Trophoblast cell (in vitro differentiated cells and primary cell): ENCODE data around the gene PRMT5.
A peak's percentile ranks its signal among the peaks of the same experiment; 100 is the strongest.

ENCODE experiments used
- DNase-seq, 2 donors: peaks; one replicate each; pipeline ENCODE4 v3.0.0-alpha.2; 2016
- H2AFZ ChIP-seq: 2 replicates; pipeline ENCODE4 v1.6.1; 2013; ENCODE audit warnings: low read length, moderate library complexity, mild to moderate bottlenecking; ENCODE audit not compliant: insufficient read depth, poor library complexity
- H2AK5ac ChIP-seq: 2 replicates; pipeline ENCODE4 v1.6.1; 2013; ENCODE audit warnings: mild to moderate bottlenecking, low read length
- H2BK120ac ChIP-seq: 2 replicates; pipeline ENCODE4 v1.6.1; 2013; ENCODE audit warnings: low read length, mild to moderate bottlenecking, moderate library complexity; ENCODE audit not compliant: insufficient read depth, poor library complexity
- H2BK12ac ChIP-seq: 2 replicates; pipeline ENCODE4 v1.6.1; 2013; ENCODE audit warnings: mild to moderate bottlenecking, low read length, moderate library complexity
- H2BK5ac ChIP-seq: 2 replicates; pipeline ENCODE4 v1.6.1; 2013; ENCODE audit warnings: low read length, low read depth, moderate library complexity, mild to moderate bottlenecking; ENCODE audit not compliant: poor library complexity
- H3K14ac ChIP-seq: 2 replicates; pipeline ENCODE4 v1.6.1; 2013; ENCODE audit warnings: mild to moderate bottlenecking, low read length
- H3K18ac ChIP-seq: 2 replicates; pipeline ENCODE4 v1.6.1; 2013; ENCODE audit warnings: mild to moderate bottlenecking, low read length
- H3K23ac ChIP-seq: 2 replicates; pipeline ENCODE4 v1.6.1; 2013; ENCODE audit warnings: low read length
- H3K27ac ChIP-seq: 2 replicates; pipeline ENCODE4 v1.5.1; 2013; ENCODE audit warnings: low read depth, mild to moderate bottlenecking, inconsistent platforms, low read length, moderate library complexity
- H3K27me3 ChIP-seq: 2 replicates; pipeline ENCODE4 v1.6.1; 2013; ENCODE audit warnings: inconsistent platforms, mild to moderate bottlenecking, low read length, moderate library complexity; ENCODE audit not compliant: insufficient read depth
- H3K36me3 ChIP-seq, 2 experiments: 1 replicate in 1 of 2; 2 replicates in 1 of 2; pipeline ENCODE4 v1.6.1; 2013; ENCODE audit warnings: low read length in 2 of 2, mild to moderate bottlenecking in 2 of 2, moderate library complexity in 1 of 2; ENCODE audit not compliant: insufficient read depth in 2 of 2, control insufficient read depth in 1 of 2
- H3K4ac ChIP-seq: 2 replicates; pipeline ENCODE4 v1.6.1; 2013; ENCODE audit warnings: low read depth, mild to moderate bottlenecking, low read length, moderate library complexity
- H3K4me1 ChIP-seq, 2 experiments: 1 replicate in 1 of 2; 2 replicates in 1 of 2; pipeline ENCODE4 v1.6.1; 2013; ENCODE audit warnings: low read length in 2 of 2, mild to moderate bottlenecking in 2 of 2, moderate library complexity in 1 of 2; ENCODE audit not compliant: insufficient read depth in 2 of 2, control insufficient read depth in 1 of 2
- H3K4me2 ChIP-seq: 2 replicates; pipeline ENCODE4 v1.6.1; 2013; ENCODE audit warnings: inconsistent platforms, mild to moderate bottlenecking, low read length, moderate library complexity
- H3K4me3 ChIP-seq: 2 replicates; pipeline ENCODE4 v1.5.1; 2013; ENCODE audit warnings: mild to moderate bottlenecking, low read depth, low read length, inconsistent platforms
- H3K79me1 ChIP-seq: one replicate; pipeline ENCODE4 v1.6.1; 2013; ENCODE audit warnings: low read length
- H3K79me2 ChIP-seq: 2 replicates; pipeline ENCODE4 v1.6.1; 2013; ENCODE audit warnings: low read length, mild to moderate bottlenecking; ENCODE audit not compliant: control insufficient read depth, insufficient read depth, poor library complexity
- H3K9ac ChIP-seq: 2 replicates; pipeline ENCODE4 v1.6.1; 2013; ENCODE audit warnings: mild to moderate bottlenecking, low read length
- H3K9me3 ChIP-seq: 2 replicates; pipeline ENCODE4 v1.6.1; 2013; ENCODE audit warnings: low read depth, mild to moderate bottlenecking, control low read depth, inconsistent platforms, low read length; ENCODE audit not compliant: insufficient read depth
- H4K12ac ChIP-seq: 2 replicates; pipeline ENCODE4 v1.6.1; 2013; ENCODE audit warnings: low read depth, mild to moderate bottlenecking, low read length, moderate library complexity
- H4K8ac ChIP-seq: 2 replicates; pipeline ENCODE4 v1.6.1; 2013; ENCODE audit warnings: low read depth, mild to moderate bottlenecking, low read length, moderate library complexity
- H4K91ac ChIP-seq: one replicate; pipeline ENCODE4 v1.6.1; 2013; ENCODE audit warnings: low read depth, mild to moderate bottlenecking, low read length, moderate library complexity
- WGBS: extraction: QIAGEN DNeasy Blood & Tissue Kit; methylation state at CpG from one replicate; pipeline ENCODE4 v1.1.7; 2013; ENCODE audit warnings: missing lambda C conversion rate; ENCODE audit not compliant: insufficient read length, insufficient coverage; ENCODE audit errors: extremely low coverage; 5-methylcytosine and 5-hydroxymethylcytosine counted together

Gene PRMT5

GRCh38 chr14:22892488-22892887 is 36.7 kb downstream of the PRMT5 start:
- Histone ChIP-seq H3K9me3 (no peaks in the 10 kb centered on the region), H2AK5ac (no peak overlapping the region), H2BK120ac (no peak overlapping the region), H4K8ac (no peak overlapping the region), H3K27ac (no peak overlapping the region), H3K79me2 (no peaks in the 10 kb centered on the region), H2AFZ (no peak overlapping the region), H4K12ac (no peak overlapping the region), H2BK5ac (no peak overlapping the region), H4K91ac (no peak overlapping the region), H3K18ac (no peak overlapping the region), H3K36me3 (peaks cover 0 to 3% of the 10 kb centered on the region in 2 experiments), H3K4me2 (no peak overlapping the region), H3K23ac (no peak overlapping the region), H3K9ac (no peak overlapping the region), H3K14ac (no peak overlapping the region), H3K27me3 (no peaks in the 10 kb centered on the region), H3K79me1 (no peaks in the 10 kb centered on the region), H3K4ac (no peak overlapping the region), H2BK12ac (no peak overlapping the region), H3K4me3 (no peak overlapping the region), H3K4me1 (peaks cover 0 to 4% of the 10 kb centered on the region in 2 experiments)
- no CpG with 5 or more reads among the region's 7 CpGs for WGBS
- DNase-seq, result no peak

DNA sequence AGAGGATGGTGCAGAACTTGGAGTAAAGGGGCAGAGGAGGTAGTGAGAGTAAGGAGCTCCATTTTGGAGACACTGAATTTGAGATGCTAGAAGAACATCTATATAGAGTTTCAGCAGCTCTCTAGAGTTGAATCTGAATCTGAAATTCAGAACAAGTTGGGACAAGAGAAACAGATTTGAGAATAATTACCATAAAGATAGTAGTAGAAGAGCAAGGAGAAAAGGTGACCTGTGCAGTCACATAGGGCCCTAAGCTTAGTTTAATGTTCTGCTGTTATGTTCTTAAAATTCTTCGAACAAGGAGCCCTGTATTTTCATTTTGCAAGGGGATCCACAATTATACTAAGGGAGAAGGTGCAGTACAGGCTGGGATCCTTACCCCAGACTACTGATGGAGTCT is 38.8 kb downstream of the PRMT5 start:
- Histone ChIP-seq H3K4me1 (peaks cover 4 to 7% of the 10 kb centered on the region in 2 experiments), H3K18ac (no peak overlapping the region), H2AFZ (no peak overlapping the region), H3K4me2 (no peak overlapping the region), H3K79me1 (peaks cover 6% of the 10 kb centered on the region), H3K14ac (no peak overlapping the region), H4K8ac (no peak overlapping the region), H3K36me3 (peaks cover 0 to 3% of the 10 kb centered on the region in 2 experiments), H3K23ac (no peak overlapping the region), H2BK120ac (no peak overlapping the region), H3K9ac (no peak overlapping the region), H2AK5ac (no peak overlapping the region), H3K4me3 (no peak overlapping the region), H2BK5ac (no peak overlapping the region), H3K9me3 (no peaks in the 10 kb centered on the region), H3K27me3 (no peaks in the 10 kb centered on the region), H3K4ac (no peak overlapping the region), H3K27ac (no peak overlapping the region), H4K91ac (no peak overlapping the region), H3K79me2 (no peaks in the 10 kb centered on the region), H4K12ac (no peak overlapping the region), H2BK12ac (no peak overlapping the region)
- no peak for DNase-seq
- no CpG with 5 or more reads among the region's 1 CpG for WGBS

GRCh38 chr14:22888662-22889061 is 40.5 kb downstream of the PRMT5 start:
- Histone ChIP-seq H3K18ac (no peak overlapping the region), H2AFZ (no peak overlapping the region), H3K23ac (no peak overlapping the region), H2BK120ac (no peak overlapping the region), H3K4me1 (peaks cover 4 to 7% of the 10 kb centered on the region in 2 experiments), H3K4me3 (no peak overlapping the region), H3K36me3 (peaks cover 0 to 3% of the 10 kb centered on the region in 2 experiments), H3K4ac (no peak overlapping the region), H3K9ac (no peak overlapping the region), H3K14ac (no peak overlapping the region), H3K4me2 (no peak overlapping the region), H2BK12ac (no peak overlapping the region), H3K27me3 (no peaks in the 10 kb centered on the region), H2AK5ac (no peak overlapping the region), H4K12ac (no peak overlapping the region), H4K8ac (no peak overlapping the region), H4K91ac (no peak overlapping the region), H3K9me3 (no peaks in the 10 kb centered on the region), H3K27ac (no peak overlapping the region), H2BK5ac (no peak overlapping the region), H3K79me1 (peaks cover 6% of the 10 kb centered on the region), H3K79me2 (no peaks in the 10 kb centered on the region)
- no peak for DNase-seq
- WGBS, result no CpG with 5 or more reads among the region's 4 CpGs

- peaks cover 10% of the 10 kb centered on the region for H3K79me1 ChIP-seq
- no peak for DNase-seq
- no CpG with 5 or more reads among the region's 5 CpGs for WGBS
- H2BK120ac ChIP-seq, result no peak overlapping the region
- no peak overlapping the region for H3K23ac ChIP-seq
- peak overlapping the region; percentile 63 for H4K8ac ChIP-seq
- H3K4me2 ChIP-seq, result peak overlapping the region; percentile 73
- no peak overlapping the region for H3K4ac ChIP-seq
- H3K36me3 ChIP-seq, result peaks cover 0 to 3% of the 10 kb centered on the region in 2 experiments
- peak overlapping the region; percentile 5 for H2AFZ ChIP-seq
- no peak overlapping the region for H3K14ac ChIP-seq
- H3K4me3 ChIP-seq, result no peak overlapping the region
- peaks cover 8 to 12% of the 10 kb centered on the region in 2 experiments for H3K4me1 ChIP-seq
- peak overlapping the region; percentile 57 for H2AK5ac ChIP-seq
- H2BK5ac ChIP-seq, result no peak overlapping the region
- no peak overlapping the region for H3K27ac ChIP-seq
- no peaks in the 10 kb centered on the region for H3K9me3 ChIP-seq
- H2BK12ac ChIP-seq, result no peak overlapping the region
- H3K9ac ChIP-seq, result no peak overlapping the region
- H3K79me2 ChIP-seq, result no peaks in the 10 kb centered on the region
- no peaks in the 10 kb centered on the region for H3K27me3 ChIP-seq
- peak overlapping the region; percentile 51 for H4K91ac ChIP-seq
- H3K18ac ChIP-seq, result no peak overlapping the region
- peak overlapping the region; percentile 26 for H4K12ac ChIP-seq
Measured at GRCh38 chr14:22887990-22888378, 41.2 kb downstream of the PRMT5 start.
